NAMALWA (cell line): ENCODE results near the gene NME8.
"Not testable (repeated sequence)": the region's sequence is repeated elsewhere in the genome, so short reads cannot be mapped to it uniquely, and the experiment has no call there.

Experiments
- DNase-seq: peaks from one replicate; pipeline ENCODE4 v3.0.0-alpha.2; 2015; ENCODE audit warnings: low spot score

The NME8 gene

GRCh38 chr7:37848297-37848696 is at the start of gene NME8:
TSS of gene NME8 (plus strand) at chr7:37848597. CDS start at chr7:37850267, 1,670 bp downstream.
- DNase-seq: no peak

- no peak for DNase-seq
These were observed 42.2 kb upstream of the NME8 start for GRCh38 chr7:37806152-37806551.

GRCh38 chr7:37812161-37812580 is 36.2 kb upstream of the NME8 start:
- not testable (repeated sequence) for DNase-seq

DNA sequence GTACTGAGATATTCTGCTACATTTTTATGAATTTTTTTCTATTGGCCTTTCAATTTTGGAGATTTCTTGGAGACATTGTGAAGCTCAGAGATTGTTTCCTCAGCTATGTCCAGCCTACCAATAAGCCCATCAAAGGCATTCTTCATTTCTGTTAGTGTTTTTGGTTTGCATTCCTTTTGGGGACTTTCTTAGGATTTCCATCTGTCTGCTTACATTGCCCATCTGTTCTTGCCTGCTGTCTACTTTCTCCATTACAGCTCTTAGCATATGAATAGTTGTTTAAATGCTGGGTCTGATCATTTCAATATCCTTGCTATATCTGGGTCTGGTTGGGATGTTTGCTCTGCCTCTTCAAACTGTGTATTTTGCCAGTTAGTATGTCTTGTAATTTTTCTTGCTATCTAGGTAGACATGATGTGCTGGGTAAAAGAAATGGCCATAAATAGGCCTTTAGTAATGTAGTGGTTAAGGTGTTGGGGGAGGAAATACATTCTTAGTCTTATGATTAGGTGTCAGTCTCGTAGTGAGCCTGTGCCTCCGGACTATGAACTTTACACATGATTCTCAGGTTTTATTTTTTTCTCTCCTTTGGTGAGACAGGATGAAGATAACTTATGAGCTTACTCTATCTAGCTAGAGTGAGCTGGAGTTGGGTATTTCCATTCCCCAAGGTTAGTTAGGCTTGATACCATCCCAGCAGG is 32.6 kb upstream of the NME8 start:
- DNase-seq: no peak

GRCh38 chr7:37816922-37817590 is 31.3 kb upstream of the NME8 start:
- no peak for DNase-seq

DNA sequence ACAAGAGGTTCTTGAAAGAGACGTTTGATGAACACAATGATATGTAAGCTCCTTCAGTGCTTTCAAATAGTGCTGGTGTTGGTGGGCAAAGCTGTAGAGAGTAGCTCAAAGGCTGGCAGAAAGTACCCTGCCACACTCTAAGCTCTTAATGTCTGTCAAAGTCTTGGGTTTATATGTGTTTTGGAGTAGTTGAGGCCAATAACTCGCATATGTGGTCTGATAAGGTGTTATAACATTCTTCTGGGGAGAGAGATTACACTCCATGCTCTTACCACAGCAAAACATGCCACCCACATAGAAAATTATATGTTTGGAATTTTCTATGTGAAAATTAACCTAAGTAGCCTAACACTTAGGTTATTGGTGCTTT is 30.8 kb upstream of the NME8 start:
- DNase-seq: no peak

- DNase-seq: no peak
These were observed 30.2 kb upstream of the NME8 start for GRCh38 chr7:37817996-37818720.

DNA sequence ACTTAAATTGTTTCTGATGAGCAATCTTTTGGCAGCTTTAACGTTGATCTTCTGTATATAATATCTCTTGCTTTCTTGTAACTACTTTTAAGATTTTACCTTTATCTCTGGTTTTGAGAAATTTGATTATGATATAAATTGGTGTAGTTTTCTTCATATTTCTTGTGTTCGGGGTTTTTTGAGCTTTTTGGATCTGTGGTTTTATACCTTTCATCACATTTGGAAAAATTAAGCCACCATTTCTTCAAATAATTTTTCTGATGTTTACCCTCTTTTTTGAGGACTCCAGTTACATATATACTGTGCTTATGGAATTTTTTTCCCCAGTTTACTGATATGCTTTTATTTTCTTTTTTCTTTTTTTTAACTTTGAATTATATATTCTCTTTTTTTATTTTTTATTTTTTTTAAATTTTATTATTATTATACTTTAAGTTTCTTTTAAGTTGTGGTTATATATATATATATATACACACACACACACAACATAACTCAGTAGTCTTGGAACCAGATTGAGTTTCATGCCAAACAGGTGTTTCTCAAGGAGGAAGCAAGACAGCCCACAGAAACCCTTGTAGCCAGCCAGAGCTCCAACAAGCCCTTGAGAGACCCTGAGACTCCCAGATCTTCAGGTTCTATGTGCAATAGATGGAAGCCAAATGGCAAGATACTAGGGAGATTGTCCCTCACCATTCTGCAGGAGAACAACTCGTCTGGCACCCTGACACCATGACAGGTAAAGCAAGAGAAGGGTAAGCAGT is 27.5 kb upstream of the NME8 start:
- no peak for DNase-seq

DNA sequence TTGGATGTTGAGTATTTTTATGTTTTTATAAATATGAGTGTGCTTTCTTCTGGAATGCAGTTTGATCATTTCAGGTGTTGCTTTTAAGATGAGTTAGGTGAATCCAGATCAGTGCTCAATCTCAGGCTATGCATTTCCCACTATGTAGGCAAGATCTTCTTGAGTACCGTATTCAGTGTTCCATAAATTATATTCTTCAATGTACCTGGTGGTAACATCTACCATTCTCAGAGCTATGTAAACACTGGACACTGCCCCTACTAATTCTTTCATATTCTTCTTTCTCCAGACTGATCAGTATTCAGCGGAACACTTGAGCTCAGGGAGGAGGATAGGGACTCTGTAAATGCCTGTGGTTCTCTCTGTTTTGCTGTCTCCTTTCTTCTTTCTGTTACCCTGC is 25.5 kb upstream of the NME8 start:
- no peak for DNase-seq

DNA sequence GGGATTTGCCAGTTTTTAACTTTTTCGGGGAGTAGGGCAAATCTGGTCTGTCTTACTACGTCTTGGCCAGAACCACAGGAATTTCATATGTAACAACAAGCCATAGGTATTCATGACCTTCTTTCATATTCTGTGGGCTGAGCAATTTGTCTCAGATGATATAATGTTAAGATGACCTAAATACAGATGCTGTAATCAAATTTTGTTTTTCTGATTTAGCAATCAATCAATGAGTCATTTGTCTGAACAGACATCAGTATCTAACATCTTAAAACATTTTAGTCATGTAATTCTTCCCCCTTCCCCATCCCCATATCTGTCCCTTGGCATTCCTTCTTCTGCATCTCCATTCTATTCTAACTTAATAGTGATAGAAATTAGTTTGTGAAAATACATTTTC is 24.8 kb upstream of the NME8 start:
- no peak for DNase-seq

- DNase-seq: no peak
These were observed 23.4 kb upstream of the NME8 start for GRCh38 chr7:37825038-37825437.

DNA sequence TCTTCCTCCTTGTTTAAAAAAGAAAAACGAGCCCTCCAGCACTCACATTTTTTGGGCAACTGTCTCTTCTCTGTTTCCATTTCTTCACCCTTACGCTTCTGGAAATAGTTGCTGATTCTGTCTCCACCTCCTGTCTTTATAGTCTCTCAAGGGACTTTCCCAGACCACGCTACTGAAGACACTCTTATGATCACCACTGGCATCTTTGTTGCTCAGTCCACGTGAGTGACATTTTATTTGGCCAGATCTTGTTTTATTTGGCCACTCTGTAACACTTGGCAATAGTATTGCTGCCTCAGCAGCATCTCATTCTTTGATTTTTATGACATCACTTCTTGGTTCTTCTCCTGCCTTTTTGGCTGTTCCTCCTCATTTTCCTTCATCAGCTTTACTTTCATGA is 21.6 kb upstream of the NME8 start:
- DNase-seq: no peak

- DNase-seq: no peak
These were observed 17.2 kb upstream of the NME8 start for GRCh38 chr7:37831244-37831643.

- no peak for DNase-seq
These were observed 16.2 kb upstream of the NME8 start for GRCh38 chr7:37832194-37832593.

GRCh38 chr7:37833107-37833817 is 15.1 kb upstream of the NME8 start:
- peak; percentile 75 for DNase-seq

GRCh38 chr7:37833818-37834146 is 14.6 kb upstream of the NME8 start:
- no peak for DNase-seq

DNA sequence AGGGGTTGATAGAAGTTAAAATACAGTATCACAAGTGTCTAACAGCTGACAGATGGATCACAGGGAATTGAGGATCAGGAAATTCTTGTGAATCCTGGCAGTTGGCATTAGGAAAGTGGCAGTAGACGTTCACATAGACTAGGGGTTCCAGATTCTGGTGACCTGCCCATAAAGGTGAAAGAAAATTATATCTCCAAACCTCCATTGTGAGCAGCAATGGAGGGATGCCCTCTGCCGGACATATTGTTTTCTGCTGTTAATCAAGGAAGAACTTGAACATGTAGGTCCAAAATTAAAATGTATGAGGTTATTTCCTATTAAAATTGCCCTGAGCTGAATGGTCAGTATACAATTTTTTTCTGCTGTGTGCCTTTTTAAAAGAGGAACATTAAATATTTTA is 5.1 kb downstream of the NME8 start:
- DNase-seq: peak; percentile 53

- DNase-seq: no peak
These were observed 33.7 kb downstream of the NME8 start for GRCh38 chr7:37882086-37882485.

DNA sequence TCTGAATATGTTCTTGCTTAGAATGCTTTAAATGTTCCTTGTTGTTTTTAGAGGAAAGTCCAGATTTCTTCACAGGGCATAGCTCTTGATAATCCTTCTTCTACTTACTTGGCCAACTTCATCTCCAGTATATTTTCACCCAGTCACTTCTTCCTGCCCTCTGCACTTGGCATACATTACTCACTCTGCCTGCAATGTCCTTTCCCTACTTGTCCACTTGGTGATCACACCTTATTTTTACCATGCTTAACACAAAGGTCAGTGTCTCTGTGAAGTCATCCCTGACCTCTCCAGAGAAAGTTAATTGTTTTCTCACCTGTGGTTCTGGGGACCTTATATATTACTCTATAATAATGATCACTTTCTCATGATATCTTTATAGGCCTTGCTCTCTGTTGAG is 45.0 kb downstream of the NME8 start:
- DNase-seq: no peak

- no peak for DNase-seq
These were observed 46.3 kb downstream of the NME8 start for GRCh38 chr7:37894671-37895070.

- no peak for DNase-seq
These were observed 51.4 kb downstream of the NME8 start for GRCh38 chr7:37899712-37900247.
